Mesenchymal stem cell (in vitro differentiated cells and primary cell): ENCODE results near the gene AHCYL1.

ENCODE experiments used
- DNase-seq: peaks from one replicate; pipeline ENCODE4 v3.0.0-alpha.2; 2013
- H2AFZ ChIP-seq: one replicate; pipeline ENCODE4 v1.6.1; 2013; ENCODE audit warnings: low read depth, mild to moderate bottlenecking, control low read depth, inconsistent platforms, low read length, moderate library complexity
- H2AK5ac ChIP-seq: 2 replicates; pipeline ENCODE4 v1.6.1; 2013; ENCODE audit warnings: low read length, moderate library complexity, mild to moderate bottlenecking, inconsistent platforms; ENCODE audit not compliant: severe bottlenecking
- H2BK120ac ChIP-seq: one replicate; pipeline ENCODE4 v1.6.1; 2013; ENCODE audit warnings: low read depth, mild to moderate bottlenecking, inconsistent platforms, low read length, moderate library complexity
- H2BK12ac ChIP-seq, 2 experiments: one replicate each; pipeline ENCODE4 v1.6.1; 2013; ENCODE audit warnings: inconsistent platforms in 2 of 2, low read length in 2 of 2, mild to moderate bottlenecking in 2 of 2, moderate library complexity in 2 of 2, control low read depth in 1 of 2
- H2BK15ac ChIP-seq: one replicate; pipeline ENCODE4 v1.6.1; 2013; ENCODE audit warnings: mild to moderate bottlenecking, low read depth, inconsistent platforms; ENCODE audit not compliant: poor library complexity, severe bottlenecking
- H2BK5ac ChIP-seq: 2 replicates; pipeline ENCODE4 v1.6.1; 2013; ENCODE audit warnings: low read depth, mild to moderate bottlenecking, low read length, control low read depth, inconsistent platforms; ENCODE audit not compliant: poor library complexity, severe bottlenecking
- H3K14ac ChIP-seq, 2 experiments: one replicate each; pipeline ENCODE4 v1.6.1; 2013; ENCODE audit warnings: inconsistent platforms in 2 of 2, low read length in 2 of 2, control low read depth in 1 of 2, mild to moderate bottlenecking in 1 of 2, moderate library complexity in 1 of 2
- H3K18ac ChIP-seq, 2 experiments: one replicate each; pipeline ENCODE4 v1.6.1; 2013; ENCODE audit warnings: inconsistent platforms in 2 of 2, low read length in 2 of 2, control low read depth in 1 of 2, low read depth in 1 of 2, mild to moderate bottlenecking in 1 of 2
- H3K23ac ChIP-seq, 2 experiments: one replicate each; pipeline ENCODE4 v1.6.1; 2013; ENCODE audit warnings: inconsistent platforms in 2 of 2, low read length in 2 of 2, mild to moderate bottlenecking in 2 of 2, moderate library complexity in 2 of 2, control low read depth in 1 of 2
- H3K27ac ChIP-seq: 2 replicates; pipeline ENCODE4 v1.5.1; 2013; ENCODE audit warnings: mild to moderate bottlenecking, moderate library complexity, low read length, control low read depth, inconsistent platforms; ENCODE audit not compliant: poor library complexity, severe bottlenecking
- H3K27me3 ChIP-seq, 2 experiments: 2 replicates each; pipeline versions ENCODE4 v1.6.1 to v1.7.0; 2013; ENCODE audit warnings: low read length in 2 of 2, mild to moderate bottlenecking in 2 of 2, moderate library complexity in 2 of 2, control low read depth in 1 of 2, inconsistent platforms in 1 of 2; ENCODE audit not compliant: control insufficient read depth in 1 of 2, insufficient read depth in 1 of 2
- H3K36me3 ChIP-seq, 2 experiments: 2 replicates each; pipeline versions ENCODE4 v1.6.1 to v1.7.0; 2013; ENCODE audit warnings: low read length in 2 of 2, control low read depth in 1 of 2, inconsistent platforms in 1 of 2, low read depth in 1 of 2, mild to moderate bottlenecking in 1 of 2; ENCODE audit not compliant: insufficient read depth in 2 of 2, control insufficient read depth in 1 of 2
- H3K4ac ChIP-seq, 2 experiments: one replicate each; pipeline ENCODE4 v1.6.1; 2013; ENCODE audit warnings: inconsistent platforms in 2 of 2, low read length in 2 of 2, mild to moderate bottlenecking in 2 of 2, moderate library complexity in 2 of 2, control low read depth in 1 of 2, low read depth in 1 of 2
- H3K4me1 ChIP-seq: 2 replicates; pipeline ENCODE4 v1.6.1; 2013; ENCODE audit warnings: low read depth, low read length, control low read depth; ENCODE audit not compliant: control insufficient read depth, insufficient read depth
- H3K4me2 ChIP-seq: 2 replicates; pipeline ENCODE4 v1.6.1; 2013; ENCODE audit warnings: low read length, mild to moderate bottlenecking, inconsistent platforms; ENCODE audit not compliant: poor library complexity, severe bottlenecking
- H3K4me3 ChIP-seq, 2 experiments: 2 replicates each; pipeline versions ENCODE4 v1.5.1 to v1.7.0; 2013; ENCODE audit warnings: low read length in 2 of 2, mild to moderate bottlenecking in 2 of 2, control low read depth in 1 of 2, low read depth in 1 of 2; ENCODE audit not compliant: insufficient read depth in 1 of 2
- H3K79me1 ChIP-seq: replicated peaks from 2 replicates; pipeline ENCODE4 v1.6.1; 2013; ENCODE audit warnings: mild to moderate bottlenecking, control low read depth, low read length, inconsistent platforms; ENCODE audit not compliant: poor library complexity, severe bottlenecking
- H3K9ac ChIP-seq: 2 replicates; pipeline ENCODE4 v1.7.0; 2013; ENCODE audit warnings: mild to moderate bottlenecking, low read length, moderate library complexity
- H3K9me3 ChIP-seq: 2 replicates; pipeline ENCODE4 v1.7.0; 2013; ENCODE audit warnings: mild to moderate bottlenecking, low read length; ENCODE audit not compliant: control insufficient read depth
- H4K8ac ChIP-seq: one replicate; pipeline ENCODE4 v1.6.1; 2013; ENCODE audit warnings: inconsistent platforms, mild to moderate bottlenecking, low read length, moderate library complexity
- H4K91ac ChIP-seq: one replicate; pipeline ENCODE4 v1.6.1; 2013; ENCODE audit warnings: mild to moderate bottlenecking, low read length, inconsistent platforms
- WGBS: methylation state at CpG from one replicate; pipeline ENCODE4 v1.1.7; 2013; ENCODE audit warnings: mixed read lengths; 5-methylcytosine and 5-hydroxymethylcytosine counted together

Gene AHCYL1

GRCh38 chr1:110069404-110070281 lies 85.1 kb downstream of the AHCYL1 start:
- no peak overlapping the region for H3K14ac ChIP-seq
- 12% methylated on average over 61 of the region's 64 CpGs for WGBS
- H3K4me2 ChIP-seq = no peak overlapping the region
- DNase-seq = peak; percentile 18
- no peak overlapping the region for H3K27ac ChIP-seq
- H3K27me3 ChIP-seq = peaks cover 76 to 94% of the 10 kb centered on the region in 2 experiments
- no peak overlapping the region for H2BK120ac ChIP-seq
- no peak overlapping the region for H2AK5ac ChIP-seq
- H3K9me3 ChIP-seq = peaks cover 3% of the 10 kb centered on the region
- H4K8ac ChIP-seq = no peak overlapping the region
- H3K9ac ChIP-seq = no peak overlapping the region
- no peak overlapping the region for H4K91ac ChIP-seq
- peak overlapping the region in 1 of 2 experiments; percentile 11 for H3K4me3 ChIP-seq
- no peak overlapping the region for H3K18ac ChIP-seq
- H2AFZ ChIP-seq = no peak overlapping the region
- H3K79me1 ChIP-seq = no peaks in the 10 kb centered on the region
- H2BK12ac ChIP-seq = no peak overlapping the region
- no peak overlapping the region for H3K23ac ChIP-seq
- no peak overlapping the region for H2BK5ac ChIP-seq
- H3K36me3 ChIP-seq = no peaks in the 10 kb centered on the region
- H3K4me1 ChIP-seq = peaks cover 25% of the 10 kb centered on the region
- no peak overlapping the region for H2BK15ac ChIP-seq
- H3K4ac ChIP-seq = no peak overlapping the region

GRCh38 chr1:110070282-110070669 lies 85.7 kb downstream of the AHCYL1 start:
- Histone ChIP-seq H3K4me2 (no peak overlapping the region), H3K4ac (no peak overlapping the region), H3K18ac (no peak overlapping the region), H3K79me1 (no peaks in the 10 kb centered on the region), H3K36me3 (no peaks in the 10 kb centered on the region), H3K27me3 (peaks cover 76 to 94% of the 10 kb centered on the region in 2 experiments), H4K91ac (no peak overlapping the region), H2BK12ac (no peak overlapping the region), H3K4me1 (peaks cover 25% of the 10 kb centered on the region), H3K14ac (no peak overlapping the region), H2BK15ac (no peak overlapping the region), H3K9me3 (peaks cover 3% of the 10 kb centered on the region), H3K27ac (no peak overlapping the region), H3K23ac (no peak overlapping the region), H2AFZ (no peak overlapping the region), H3K4me3 (no peak overlapping the region), H2AK5ac (no peak overlapping the region), H2BK5ac (no peak overlapping the region), H4K8ac (no peak overlapping the region), H2BK120ac (no peak overlapping the region), H3K9ac (no peak overlapping the region)
- WGBS = 4% methylated on average over 33 of the region's 52 CpGs
- no peak for DNase-seq

GRCh38 chr1:110070671-110071242 lies 86.2 kb downstream of the AHCYL1 start, which contains the start of gene ALX3:
TSS of gene ALX3 (minus strand) at chr1:110070672. CDS start at chr1:110070612, 60 bp downstream.
- no peak within 1 kb of the TSS for H2BK120ac ChIP-seq
- no peak within 1 kb of the TSS for H3K14ac ChIP-seq
- H3K79me1 ChIP-seq = no peaks in the 10 kb centered on the region
- H3K18ac ChIP-seq = no peak within 1 kb of the TSS
- no peak within 1 kb of the TSS for H2BK15ac ChIP-seq
- H2BK12ac ChIP-seq = no peak within 1 kb of the TSS
- no peak within 1 kb of the TSS for H2BK5ac ChIP-seq
- H3K4me1 ChIP-seq = peaks cover 25% of the 10 kb centered on the region
- no peak within 1 kb of the TSS for H2AFZ ChIP-seq
- no peak within 1 kb of the TSS for H3K4me3 ChIP-seq
- peaks cover 3% of the 10 kb centered on the region for H3K9me3 ChIP-seq
- H3K4ac ChIP-seq = no peak within 1 kb of the TSS
- 21% methylated on average over 10 of the region's 27 CpGs for WGBS
- no peak within 1 kb of the TSS for H4K8ac ChIP-seq
- DNase-seq = no peak
- no peak within 1 kb of the TSS for H3K4me2 ChIP-seq
- H3K23ac ChIP-seq = peak within 1 kb of the TSS in 1 of 2 experiments; percentile 42
- peaks cover 76 to 94% of the 10 kb centered on the region in 2 experiments for H3K27me3 ChIP-seq
- no peak within 1 kb of the TSS for H4K91ac ChIP-seq
- H3K27ac ChIP-seq = no peak within 1 kb of the TSS
- no peak within 1 kb of the TSS for H3K9ac ChIP-seq
- H3K36me3 ChIP-seq = no peaks in the 10 kb centered on the region
- H2AK5ac ChIP-seq = no peak within 1 kb of the TSS
